Gastroesophageal sphincter (tissue), 4 donors: ENCODE measurements around the gene TNFRSF8. TPM values are rescaled to one million over a fixed set of nuclear protein-coding genes. Genes with fewer than 3 reads are reported as not detected.
A peak's percentile ranks its signal among the peaks of the same experiment; 100 is the strongest.

Experiments used
- ATAC-seq: fragments of 150-250 bp; one replicate; pipeline ENCODE4 v1.9.1; 2016; ENCODE audit warnings: mild to moderate bottlenecking, moderate library complexity
- H3K27ac ChIP-seq, 4 donors: fragments of 200-600 bp; sonication (generic) in 3 of 4; 1 replicate in 3 of 4; 2 replicates in 1 of 4; pipeline ENCODE4 v1.5.1; 2016 to 2019
- H3K27me3 ChIP-seq: fragments of 200-600 bp; sonication (generic); one replicate; pipeline ENCODE4 v1.5.1; 2019
- H3K36me3 ChIP-seq, 2 donors: fragments of 200-600 bp; sonication (generic); one replicate each; pipeline ENCODE4 v1.5.1; 2019; ENCODE audit warnings: control low read depth in 1 of 2
- H3K4me1 ChIP-seq, 3 donors: fragments of 200-600 bp; sonication (generic); 1 replicate in 2 of 3; 2 replicates in 1 of 3; pipeline ENCODE4 v1.5.1; 2016 to 2019; ENCODE audit warnings: control low read depth in 2 of 3
- H3K4me3 ChIP-seq, 2 donors: fragments of 200-600 bp; sonication (generic); one replicate each; pipeline ENCODE4 v1.5.1; 2019; ENCODE audit warnings: mild to moderate bottlenecking in 1 of 2, moderate library complexity in 1 of 2
- H3K9me3 ChIP-seq, 3 donors: fragments of 200-600 bp; sonication (generic); one replicate each; pipeline ENCODE4 v1.5.1; 2017 to 2019; ENCODE audit warnings: control low read depth in 2 of 3
- EP300 ChIP-seq: sonication (generic); formaldehyde crosslinking; IDR thresholded peaks from one replicate; pipeline ENCODE4 v1.6.1; 2017; ENCODE audit warnings: antibody characterized with exemption, mild to moderate bottlenecking
- POLR2A ChIP-seq, 2 donors: fragments of 450-650 bp; IDR thresholded peaks; one replicate each; pipeline ENCODE4 v1.6.1; 2017; ENCODE audit warnings: antibody characterized with exemption in 2 of 2, mild to moderate bottlenecking in 2 of 2, moderate library complexity in 1 of 2
- POLR2AphosphoS5 ChIP-seq: sonication (generic); formaldehyde crosslinking; IDR thresholded peaks from one replicate; pipeline ENCODE4 v1.6.1; 2017; ENCODE audit warnings: antibody characterized with exemption
- WGBS, 2 donors: methylation state at CpG; one replicate each; pipeline ENCODE4 v1.1.5; 2018; ENCODE audit warnings: low coverage in 1 of 2; 5-methylcytosine and 5-hydroxymethylcytosine counted together
- total RNA-seq, 4 donors: library from RNA; depleted of rRNA; stranded (reverse); fragments of >200 nt; gene quantifications; one replicate each; pipeline ENCODE4 v1.1.0, GENCODE V29; 2016
- TF ChIP-seq, protein P1 (sequence below), 4 experiments: fragments of 200-600 bp in 2 of 4; fragments of 450-650 bp in 2 of 4; sonication (generic) in 1 of 4; IDR thresholded peaks; one replicate each; pipeline ENCODE4 v1.5.1; 2017 to 2019; ENCODE audit warnings: antibody characterized with exemption in 4 of 4, mild to moderate bottlenecking in 2 of 4, moderate library complexity in 2 of 4

TNFRSF8 gene
- total RNA-seq, 4 donors from 2014 or later = 0.47 to 4.2 (median 1.4) TPM

DNA sequence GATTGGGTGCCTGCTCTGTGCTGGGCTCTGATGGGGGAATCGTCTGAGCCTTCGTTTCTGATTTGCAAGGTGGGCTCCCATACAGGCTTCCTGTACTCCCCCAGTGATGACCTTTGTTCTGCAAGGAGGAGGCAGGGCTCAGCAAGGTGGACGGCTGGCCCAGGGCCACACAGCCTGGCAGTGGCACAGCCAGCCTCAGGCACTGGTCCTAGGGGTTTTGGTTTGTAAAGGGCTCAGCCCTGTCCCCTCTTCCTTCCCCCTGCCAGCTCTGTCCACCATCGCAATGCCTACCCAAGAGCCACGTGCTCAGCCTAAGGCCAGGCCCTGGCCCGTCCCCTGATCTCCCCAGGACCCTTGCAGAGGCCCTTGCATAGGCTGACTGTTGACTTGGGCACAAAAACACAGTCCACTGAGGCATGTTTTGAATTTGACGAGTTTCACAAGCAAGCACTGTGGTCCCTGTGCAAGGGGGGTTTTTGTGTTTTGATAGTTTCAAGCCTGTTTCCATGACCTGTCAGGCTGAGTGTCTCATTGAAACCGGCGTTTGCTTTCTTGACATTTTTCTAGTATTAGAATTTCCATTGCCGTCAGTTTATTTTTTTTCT lies 64.2 kb downstream of the TNFRSF8 start:
- Histone ChIP-seq H3K36me3 (no peaks in the 10 kb centered on the region), H3K27ac (no peak overlapping the region), H3K4me3 (no peak overlapping the region), H3K27me3 (peaks cover 6% of the 10 kb centered on the region), H3K9me3 (no peaks in the 10 kb centered on the region), H3K4me1 (peaks cover 0 to 30% (median 4%) of the 10 kb centered on the region in 3 donors)
- ATAC-seq = no peak
- TF ChIP-seq, protein P1, sequence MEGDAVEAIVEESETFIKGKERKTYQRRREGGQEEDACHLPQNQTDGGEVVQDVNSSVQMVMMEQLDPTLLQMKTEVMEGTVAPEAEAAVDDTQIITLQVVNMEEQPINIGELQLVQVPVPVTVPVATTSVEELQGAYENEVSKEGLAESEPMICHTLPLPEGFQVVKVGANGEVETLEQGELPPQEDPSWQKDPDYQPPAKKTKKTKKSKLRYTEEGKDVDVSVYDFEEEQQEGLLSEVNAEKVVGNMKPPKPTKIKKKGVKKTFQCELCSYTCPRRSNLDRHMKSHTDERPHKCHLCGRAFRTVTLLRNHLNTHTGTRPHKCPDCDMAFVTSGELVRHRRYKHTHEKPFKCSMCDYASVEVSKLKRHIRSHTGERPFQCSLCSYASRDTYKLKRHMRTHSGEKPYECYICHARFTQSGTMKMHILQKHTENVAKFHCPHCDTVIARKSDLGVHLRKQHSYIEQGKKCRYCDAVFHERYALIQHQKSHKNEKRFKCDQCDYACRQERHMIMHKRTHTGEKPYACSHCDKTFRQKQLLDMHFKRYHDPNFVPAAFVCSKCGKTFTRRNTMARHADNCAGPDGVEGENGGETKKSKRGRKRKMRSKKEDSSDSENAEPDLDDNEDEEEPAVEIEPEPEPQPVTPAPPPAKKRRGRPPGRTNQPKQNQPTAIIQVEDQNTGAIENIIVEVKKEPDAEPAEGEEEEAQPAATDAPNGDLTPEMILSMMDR (IDR thresholded peaks at IDR 0.05) = no peak
- no peak for TF ChIP-seq POLR2A (IDR thresholded peaks at IDR 0.05)
- TF ChIP-seq POLR2AphosphoS5 = no peak
- TF ChIP-seq EP300 = no peak
- 90% methylated on average over 5 of the region's 10 CpGs; no CpG with 5 or more reads in 1 of the 2 donors for WGBS, 2 donors

DNA sequence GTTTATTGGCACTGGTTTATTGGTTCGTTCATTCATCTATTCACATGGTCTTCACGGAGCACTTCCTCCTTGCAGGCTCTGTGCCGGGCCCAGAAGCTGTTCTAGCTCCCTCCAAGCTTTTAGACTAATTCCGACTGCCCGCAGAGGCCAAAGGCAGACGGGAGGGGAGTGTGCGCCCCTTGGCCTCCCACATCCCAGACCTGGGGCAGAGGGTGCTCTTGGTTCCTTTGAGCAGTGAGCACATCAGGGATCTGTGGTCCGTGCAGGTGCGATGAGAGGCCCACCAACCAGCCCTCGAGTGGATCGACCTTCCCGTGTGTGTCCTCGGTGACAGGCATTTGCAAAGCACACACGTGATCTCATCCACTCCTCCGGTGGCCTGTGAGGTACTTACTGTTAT lies 65.0 kb downstream of the TNFRSF8 start:
- TF ChIP-seq EP300 = no peak
- no peak for TF ChIP-seq POLR2A (IDR thresholded peaks at IDR 0.05)
- no peak for TF ChIP-seq POLR2AphosphoS5
- TF ChIP-seq, protein P1 (IDR thresholded peaks at IDR 0.05) = no peak
- Histone ChIP-seq H3K36me3 (no peaks in the 10 kb centered on the region), H3K4me3 (no peak overlapping the region), H3K27me3 (peaks cover 4% of the 10 kb centered on the region), H3K27ac (no peak overlapping the region), H3K4me1 (peaks cover 0 to 32% (median 4%) of the 10 kb centered on the region in 3 donors), H3K9me3 (no peaks in the 10 kb centered on the region)
- 82 to 95% methylated on average over 3 to 4 of the region's 15 CpGs for whole genome bisulfite sequencing, 2 donors
- ATAC-seq = no peak

DNA sequence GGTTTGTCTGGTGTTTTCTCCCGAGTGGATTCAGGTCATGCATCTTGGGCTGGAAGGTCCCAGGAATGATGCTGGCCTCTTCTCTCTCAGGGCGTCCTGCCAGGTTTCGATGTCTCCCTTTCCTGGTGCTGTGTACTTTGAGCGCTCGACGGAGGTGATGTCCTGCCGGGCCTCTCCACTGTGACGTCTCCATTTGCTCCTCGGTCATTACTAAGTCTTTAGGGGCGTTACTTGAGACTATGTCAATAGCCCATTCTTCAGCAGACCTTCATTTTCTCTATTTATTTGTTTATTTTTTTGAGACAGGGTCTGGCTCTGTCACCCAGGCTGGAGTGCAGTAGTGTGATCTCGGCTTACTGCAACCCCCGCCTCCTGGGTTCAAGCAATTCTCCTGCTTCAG lies 66.5 kb downstream of the TNFRSF8 start:
- 80 to 84% methylated on average over 10 of the region's 12 CpGs for WGBS, 2 donors
- Histone ChIP-seq H3K4me3 (no peak overlapping the region), H3K9me3 (no peaks in the 10 kb centered on the region), H3K27me3 (no peaks in the 10 kb centered on the region), H3K36me3 (no peaks in the 10 kb centered on the region), H3K4me1 (peaks cover 0 to 32% (median 4%) of the 10 kb centered on the region in 3 donors), H3K27ac (no peak overlapping the region)
- TF ChIP-seq, protein P1 (IDR thresholded peaks at IDR 0.05) = no peak
- no peak for TF ChIP-seq POLR2A (IDR thresholded peaks at IDR 0.05)
- no peak for TF ChIP-seq POLR2AphosphoS5
- no peak for TF ChIP-seq EP300
- ATAC-seq = no peak

DNA sequence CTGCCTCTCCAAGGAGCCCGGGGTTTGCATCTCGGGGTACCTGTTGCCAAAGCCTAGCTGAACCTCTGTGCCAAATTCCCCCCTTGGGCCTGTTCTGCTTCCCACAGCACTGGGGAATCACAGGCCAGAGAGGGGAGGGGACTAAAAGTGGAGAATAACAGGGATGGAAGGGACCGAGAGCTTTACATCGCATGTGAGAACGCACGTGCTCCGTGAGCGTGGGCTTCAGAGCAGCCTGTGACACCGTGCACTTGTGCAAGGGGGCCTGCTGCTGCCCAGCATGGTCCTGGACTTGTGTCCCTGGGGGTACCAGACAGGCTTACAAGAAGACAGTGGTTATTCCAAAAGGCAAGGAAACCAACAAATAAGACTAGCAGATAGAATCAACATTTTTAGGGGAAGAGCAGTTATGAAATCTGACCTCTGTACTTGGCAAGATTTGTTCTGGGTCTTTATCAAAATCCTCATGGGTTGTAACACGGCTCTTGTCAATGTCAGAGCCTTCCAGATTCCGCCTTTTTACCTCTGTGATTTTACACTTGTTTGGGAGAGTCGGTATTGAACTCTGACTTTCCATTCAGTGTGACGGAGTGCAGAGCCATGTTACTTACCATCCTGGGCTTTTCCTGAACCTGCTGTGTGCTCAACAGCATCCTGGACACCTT lies 67.5 kb downstream of the TNFRSF8 start:
- Histone ChIP-seq H3K4me3 (no peak overlapping the region), H3K9me3 (no peaks in the 10 kb centered on the region), H3K36me3 (no peaks in the 10 kb centered on the region), H3K27ac (no peak overlapping the region), H3K4me1 (peaks cover 0 to 28% (median 3%) of the 10 kb centered on the region in 3 donors), H3K27me3 (no peaks in the 10 kb centered on the region)
- ATAC-seq = peak; percentile 46
- 70 to 93% methylated on average over 2 to 7 of the region's 13 CpGs for WGBS, 2 donors
- no peak for TF ChIP-seq POLR2A (IDR thresholded peaks at IDR 0.05)
- TF ChIP-seq, protein P1 (IDR thresholded peaks at IDR 0.05) = no peak
- no peak for TF ChIP-seq POLR2AphosphoS5
- TF ChIP-seq EP300 = no peak

DNA sequence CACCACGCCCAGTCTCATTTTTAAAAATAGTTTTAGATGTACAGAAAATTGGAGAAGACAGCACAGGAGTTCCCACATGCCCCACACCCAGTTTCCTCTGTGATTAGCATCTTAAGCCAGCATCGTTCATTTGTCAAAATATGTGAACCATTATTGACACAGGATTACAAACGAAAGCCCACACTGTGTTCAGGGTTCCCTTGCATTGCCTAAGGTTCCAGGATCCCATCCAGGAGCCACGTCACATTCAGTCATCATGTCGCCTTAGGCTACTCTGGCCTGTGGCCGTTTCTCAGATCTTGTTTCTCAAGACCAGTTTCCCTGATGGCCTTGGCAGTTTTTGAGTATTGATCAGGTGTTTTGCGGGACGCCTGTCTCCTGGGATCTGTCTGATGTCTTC lies 69.0 kb downstream of the TNFRSF8 start:
- no peaks in the 10 kb centered on the region for H3K27me3 ChIP-seq
- TF ChIP-seq, protein P1 (IDR thresholded peaks at IDR 0.05) = no peak
- TF ChIP-seq EP300 (no peak), POLR2A (IDR thresholded peaks at IDR 0.05) (no peak), POLR2AphosphoS5 (no peak)
- peak overlapping the region in 1 of 4 donors; percentile 34 for H3K27ac ChIP-seq
- whole genome bisulfite sequencing, 2 donors = 79 to 98% methylated on average over 6 of the region's 8 CpGs
- H3K4me1 ChIP-seq = peaks cover 0 to 32% (median 5%) of the 10 kb centered on the region in 3 donors
- H3K9me3 ChIP-seq = no peaks in the 10 kb centered on the region
- H3K4me3 ChIP-seq = no peak overlapping the region
- peak; percentile 46 for ATAC-seq
- no peaks in the 10 kb centered on the region for H3K36me3 ChIP-seq
